NOMO-1 (cell line): ENCODE results near the gene NELL2.
"Not testable (repeated sequence)": the region's sequence is repeated elsewhere in the genome, so short reads cannot be mapped to it uniquely, and the experiment has no call there.

Experiments used
- DNase-seq, 2 experiments: peaks; one replicate each; lab custom pipeline; 2025; ENCODE audit not compliant: unreplicated experiment in 2 of 2; lab: John Stamatoyannopoulos, UW

NELL2 gene

DNA sequence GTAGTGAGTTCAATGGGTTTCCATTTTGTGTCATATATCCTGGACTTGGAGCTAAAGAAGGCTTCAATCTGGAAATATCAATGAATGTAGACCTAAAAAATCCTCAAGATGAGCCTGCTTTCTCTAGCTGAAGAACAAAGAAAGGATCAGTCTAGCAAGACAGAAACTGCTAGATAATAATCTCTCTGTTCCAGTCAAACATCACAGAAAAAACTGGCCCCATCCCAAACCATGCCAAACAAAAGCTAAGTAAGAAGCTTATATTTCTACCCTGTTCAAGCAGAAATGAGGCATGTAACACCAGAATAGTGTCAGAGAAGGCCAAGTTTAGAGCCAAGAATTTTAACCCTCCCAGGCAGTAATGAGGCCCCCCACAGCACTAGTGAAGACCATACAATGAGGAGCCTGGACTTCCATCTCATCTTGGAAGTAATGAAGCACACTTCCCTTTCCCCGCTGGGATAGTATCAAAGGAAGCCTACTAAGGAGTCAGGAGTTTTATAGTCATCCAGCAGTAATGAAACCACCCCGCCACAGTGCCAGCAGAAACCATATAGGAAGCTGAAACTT is 95.8 kb downstream of the NELL2 start:
- no peak for DNase-seq

DNA sequence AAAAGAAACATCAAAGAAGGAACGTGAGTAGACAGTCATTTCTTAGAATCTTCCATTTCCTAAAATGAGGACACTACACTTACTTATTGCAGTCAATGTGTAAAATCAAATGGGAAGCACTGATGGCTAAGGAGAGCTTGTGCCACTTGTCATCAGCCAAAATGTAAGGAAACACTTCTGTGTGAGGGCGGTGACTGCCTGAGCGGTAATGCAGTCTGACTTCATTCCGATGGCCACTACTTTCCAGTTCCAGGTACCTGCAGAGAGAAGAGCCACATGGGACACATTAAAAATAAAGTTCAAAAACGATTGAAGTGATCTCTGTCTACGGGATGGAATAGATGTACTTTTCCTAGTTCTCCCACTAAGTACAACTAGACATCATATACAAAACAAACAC is 96.3 kb downstream of the NELL2 start:
- no peak for DNase-seq

DNA sequence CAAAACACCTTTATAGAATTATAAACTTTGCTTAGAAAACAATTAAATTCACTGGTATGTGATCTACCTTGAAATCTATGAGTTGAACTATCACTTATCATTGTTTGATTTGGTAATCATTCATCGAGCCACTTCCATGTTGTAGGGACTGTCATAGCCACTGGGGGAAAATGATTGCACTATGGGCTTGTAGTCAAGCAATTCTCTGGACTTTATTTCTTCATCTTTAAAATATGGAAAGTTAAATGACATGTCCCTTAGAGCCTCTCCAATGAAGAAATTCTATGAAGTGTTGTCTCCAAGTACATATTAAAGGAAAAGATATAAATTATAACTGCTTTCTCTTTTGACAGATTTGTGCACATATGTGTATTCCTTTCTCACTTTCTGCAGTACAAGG is 97.3 kb downstream of the NELL2 start:
- no peak for DNase-seq

DNA sequence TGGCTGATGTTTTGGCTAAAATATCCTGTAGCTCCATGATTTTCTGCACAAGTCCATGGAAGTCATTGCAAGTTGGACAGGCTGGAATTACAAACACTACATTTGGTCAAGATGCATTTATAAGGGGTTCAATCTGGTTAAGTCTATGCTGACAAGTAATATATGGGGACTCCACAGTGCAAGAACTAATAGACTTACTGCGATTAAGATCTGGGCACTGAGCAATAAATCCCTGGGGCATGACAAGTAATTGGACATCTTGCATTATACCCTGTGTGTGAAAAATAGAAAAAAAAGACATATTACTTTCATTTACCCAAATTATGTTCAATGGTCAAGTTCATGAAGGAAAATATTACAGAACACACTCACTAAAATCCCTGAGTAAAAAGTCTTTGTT is 99.1 kb downstream of the NELL2 start:
- no peak for DNase-seq

DNA sequence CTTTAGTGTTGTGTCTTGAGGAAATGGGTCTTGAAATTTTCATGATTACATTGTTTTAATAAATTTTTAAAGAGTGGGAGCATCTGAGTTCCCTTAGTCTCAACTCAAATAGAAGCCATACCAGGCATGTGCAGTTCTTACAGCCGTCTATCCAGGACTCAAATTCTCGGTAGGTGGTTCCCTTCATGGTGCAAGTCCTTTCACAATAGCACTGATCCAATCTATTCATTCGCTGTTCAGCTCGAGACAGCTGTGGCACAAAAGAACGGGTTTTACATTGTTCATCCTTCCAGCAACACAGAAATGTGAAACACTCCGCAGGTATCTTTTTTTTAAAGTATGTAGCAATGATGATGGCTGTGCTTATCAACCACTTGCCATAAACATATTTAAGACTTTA is 100.2 kb downstream of the NELL2 start:
- DNase-seq = no peak

DNA sequence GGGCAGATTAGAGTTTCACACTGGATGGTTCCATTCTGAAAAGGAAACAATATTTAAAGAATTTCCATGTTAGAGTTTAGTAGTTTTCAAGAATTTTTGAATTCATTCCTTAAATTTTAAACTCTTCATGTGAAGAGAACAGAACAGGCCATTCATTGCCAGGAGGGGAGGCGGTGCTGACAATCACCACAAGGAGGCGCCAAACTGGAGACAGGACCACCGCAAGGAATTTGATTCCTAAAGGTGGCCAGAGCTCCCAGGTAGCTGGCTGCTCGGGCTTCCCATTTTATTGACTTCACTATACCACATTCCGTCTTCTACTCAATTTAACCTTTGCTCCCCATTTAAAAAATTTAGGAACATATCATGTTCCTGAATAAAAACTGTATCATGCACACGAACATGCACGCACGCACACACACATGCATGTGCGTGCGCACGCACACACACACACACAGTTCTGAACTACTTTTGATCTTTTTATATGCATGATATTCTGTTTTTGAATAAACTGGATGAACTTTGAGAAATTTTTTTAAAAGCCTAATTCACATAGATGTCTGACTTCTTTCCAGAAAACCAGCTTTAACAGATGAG is 101.2 kb downstream of the NELL2 start:
- DNase-seq = no peak

DNA sequence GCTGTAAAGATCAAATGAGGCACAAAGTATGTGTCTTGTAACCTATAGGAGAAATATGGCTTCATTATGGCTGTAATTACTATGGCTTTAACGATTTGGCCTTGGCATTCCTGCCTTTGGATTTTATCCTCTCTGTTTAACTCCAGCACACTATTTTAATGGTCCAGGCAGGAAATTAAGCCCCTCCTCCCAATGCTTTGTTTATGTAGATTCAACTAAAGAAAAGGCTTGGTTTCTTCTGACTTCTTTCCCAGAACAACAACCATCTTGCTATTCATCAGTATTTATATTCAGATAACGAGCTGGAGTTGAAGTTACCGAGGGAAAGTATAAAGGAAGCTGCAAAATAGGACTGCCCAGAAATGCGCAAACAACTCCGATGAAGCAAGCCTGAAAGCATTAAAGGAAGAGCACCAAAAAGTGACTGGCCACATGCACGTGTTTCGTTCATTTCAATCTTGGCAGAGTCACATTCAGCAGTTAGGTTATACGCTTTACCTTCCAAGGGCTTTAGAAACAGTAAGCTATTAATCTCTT is 104.6 kb downstream of the NELL2 start:
- DNase-seq = no peak

DNA sequence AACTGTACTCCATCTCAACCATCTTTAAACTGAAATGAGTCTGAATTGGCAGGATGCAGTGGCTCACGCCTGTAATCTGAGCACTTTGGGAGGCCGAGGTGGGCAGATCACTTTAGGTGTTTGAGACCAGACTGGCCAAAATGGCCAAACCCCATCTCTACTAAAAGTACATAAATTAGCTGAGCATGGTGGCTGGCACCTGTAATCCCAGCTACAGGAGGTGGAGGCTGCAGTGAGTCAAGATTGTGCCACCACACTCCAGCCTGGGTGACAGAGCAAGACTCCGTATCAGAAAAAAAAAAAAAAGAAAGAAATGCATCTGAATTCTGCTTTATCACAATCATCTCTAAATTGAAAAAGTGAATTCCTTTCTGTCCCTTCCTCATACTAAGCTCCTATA is 110.3 kb downstream of the NELL2 start:
- DNase-seq = no peak

DNA sequence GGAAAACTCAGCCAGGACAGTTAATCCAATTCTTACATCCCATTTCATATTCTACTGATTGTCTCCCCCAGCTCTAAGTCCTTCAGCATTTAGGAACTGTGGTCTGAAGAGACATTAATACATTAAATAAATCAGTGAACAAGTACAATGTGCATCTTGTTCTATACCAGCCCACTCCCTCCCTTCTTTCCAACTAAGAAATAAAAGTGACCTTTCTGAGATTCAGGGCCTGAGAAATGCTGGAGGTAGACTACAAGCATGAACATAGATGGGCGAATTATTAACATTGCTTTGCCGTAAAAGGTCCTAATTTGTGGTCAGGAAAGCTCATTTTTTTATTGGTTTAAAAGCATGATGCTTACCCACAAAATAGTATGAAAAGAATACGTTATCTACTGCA is 113.1 kb downstream of the NELL2 start:
- no peak for DNase-seq

DNA sequence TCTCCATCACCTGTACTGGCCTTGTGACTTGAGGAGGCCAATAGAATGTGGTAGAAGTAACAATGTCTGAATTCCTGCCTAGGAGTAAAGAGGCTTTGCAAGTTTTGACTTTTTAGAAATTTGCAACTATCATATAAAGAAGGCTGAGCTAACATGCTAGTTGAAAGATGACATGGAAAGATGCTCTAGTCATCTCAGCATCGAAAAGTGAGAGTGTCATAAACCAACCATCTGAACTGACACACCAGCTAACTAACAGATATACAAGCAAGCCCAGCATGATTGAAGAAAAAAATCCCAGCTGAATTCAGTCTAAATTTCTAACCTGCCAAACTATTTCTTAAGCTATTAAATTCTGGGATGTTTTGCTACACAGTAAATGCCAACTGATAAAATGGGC is 116.8 kb downstream of the NELL2 start:
- no peak for DNase-seq

DNA sequence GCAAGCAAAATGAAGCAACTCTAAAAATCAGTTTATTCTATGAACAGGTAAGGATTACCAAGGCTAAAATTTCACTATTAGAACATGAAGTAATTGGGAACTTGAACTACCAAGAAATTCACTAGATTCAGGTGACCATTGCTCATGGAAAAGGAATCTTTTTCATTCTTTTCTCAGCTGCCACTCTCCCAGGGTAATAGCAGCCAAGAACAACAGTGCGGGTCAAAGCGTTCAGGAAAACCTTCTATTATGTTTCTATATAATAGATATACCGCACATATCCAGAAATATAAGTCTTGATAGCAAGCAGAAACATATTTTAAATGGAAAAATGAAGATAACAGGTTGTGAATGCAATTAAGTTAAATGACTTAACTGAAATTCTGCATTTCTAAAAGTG is 125.6 kb downstream of the NELL2 start:
- no peak for DNase-seq

DNA sequence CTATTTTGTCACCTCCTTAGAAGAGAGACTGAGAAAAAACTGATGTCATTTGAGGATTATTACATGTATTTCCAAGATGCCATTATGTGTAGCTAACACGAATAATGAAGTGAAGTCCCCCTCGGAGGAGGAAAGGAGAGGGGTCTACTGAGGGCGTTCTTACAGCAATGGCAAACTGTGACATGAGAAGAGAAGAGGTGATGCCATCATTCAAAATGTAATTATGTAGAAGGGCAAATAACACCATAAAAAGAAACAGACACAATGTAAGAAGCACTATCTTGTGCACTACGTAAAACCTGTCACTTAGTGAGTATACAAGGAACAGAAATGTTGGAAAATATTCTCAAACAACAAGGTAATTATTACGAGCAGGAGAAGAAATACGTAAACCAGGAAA is 126.5 kb downstream of the NELL2 start:
- no peak for DNase-seq

DNA sequence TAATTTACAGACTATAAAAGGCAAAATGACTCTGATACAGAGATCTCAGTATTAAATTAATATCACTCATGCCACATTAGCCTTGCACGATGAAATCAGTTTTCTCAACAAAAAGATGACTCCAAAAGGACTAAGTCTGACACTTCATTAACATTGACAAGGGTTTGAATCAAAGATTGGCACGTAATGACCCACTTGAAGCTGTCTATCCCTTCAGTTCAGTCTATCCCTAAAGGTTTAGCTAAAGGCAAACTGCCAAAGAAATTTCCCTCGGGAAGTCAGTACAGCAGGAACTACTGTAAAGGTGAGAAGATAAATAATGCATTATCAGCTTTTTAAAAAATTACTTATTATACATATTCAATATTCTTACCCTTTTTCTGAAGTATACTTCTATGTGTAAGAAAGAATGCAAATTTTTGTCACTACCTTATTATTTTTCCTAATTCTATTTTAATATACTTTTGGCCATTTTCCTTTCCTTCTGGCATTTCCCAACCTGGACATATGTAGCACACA is 127.1 kb downstream of the NELL2 start:
- DNase-seq = no peak

DNA sequence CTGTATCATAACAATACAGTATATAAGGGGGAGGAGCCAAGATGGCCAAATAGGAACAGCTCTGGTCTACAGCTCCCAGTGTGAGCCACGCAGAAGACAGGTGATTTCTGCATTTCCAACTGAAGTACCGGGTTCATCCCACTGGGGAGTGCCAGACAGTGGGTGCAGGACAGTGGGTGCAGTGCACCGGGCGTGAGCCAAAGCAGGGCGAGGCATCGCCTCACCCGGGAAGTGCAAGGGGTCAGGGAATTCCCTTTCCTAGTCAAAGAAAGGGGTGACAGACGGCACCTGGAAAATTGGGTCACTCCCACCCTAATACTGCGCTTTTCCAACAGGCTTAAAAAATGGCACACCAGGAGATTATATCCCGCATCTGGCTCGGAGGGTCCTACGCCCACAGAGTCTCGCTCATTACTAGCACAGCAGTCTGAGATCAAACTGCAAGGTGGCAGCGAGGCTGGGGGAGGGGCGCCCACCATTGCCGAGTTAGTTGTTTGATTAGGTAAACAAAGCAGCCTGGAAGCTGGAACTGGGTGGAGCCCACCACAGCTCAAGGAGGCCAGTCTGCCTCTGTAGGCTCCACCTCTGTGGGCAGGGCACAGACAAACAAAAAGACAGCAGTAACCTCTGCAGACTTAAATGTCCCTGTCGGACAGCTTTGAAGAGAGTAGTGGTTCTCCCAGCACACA is 134.7 kb downstream of the NELL2 start:
- DNase-seq = not testable (repeated sequence)

DNA sequence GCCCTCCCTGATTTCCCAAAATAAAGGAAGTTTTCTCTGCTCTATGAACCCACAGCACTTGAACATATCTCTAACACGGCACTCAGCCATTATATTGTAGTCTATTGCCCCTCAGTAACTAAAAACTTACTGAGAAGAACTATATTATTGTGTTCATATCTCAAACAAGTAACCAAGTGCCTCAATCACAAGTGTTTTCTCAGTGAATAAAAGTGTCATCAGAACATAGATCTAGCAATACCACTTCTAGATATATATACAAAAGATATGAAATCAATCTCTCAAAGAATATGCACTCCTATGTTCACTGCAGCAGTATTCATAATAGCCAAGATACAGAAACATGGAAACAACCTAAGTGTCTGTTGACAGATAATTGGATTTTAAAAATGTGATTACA is 138.1 kb downstream of the NELL2 start:
- no peak for DNase-seq

DNA sequence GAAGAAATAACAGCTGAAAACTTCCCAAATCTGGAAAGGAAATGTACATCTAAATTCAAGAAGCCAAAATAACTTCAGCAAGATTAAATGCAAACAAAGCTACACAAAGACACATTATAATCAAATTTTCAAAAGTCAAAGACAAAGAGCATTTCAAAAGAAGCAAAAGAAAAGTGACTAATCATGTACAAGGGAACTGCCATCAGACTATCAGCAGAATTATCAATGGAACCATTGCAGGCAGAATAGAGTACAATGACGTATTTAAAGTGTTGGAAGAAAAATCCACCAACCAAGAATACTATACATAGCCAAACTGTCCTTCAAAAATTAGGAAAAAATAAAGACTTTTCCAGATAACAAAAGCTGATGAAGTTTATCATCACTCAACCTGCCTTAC is 147.5 kb downstream of the NELL2 start:
- DNase-seq = no peak

DNA sequence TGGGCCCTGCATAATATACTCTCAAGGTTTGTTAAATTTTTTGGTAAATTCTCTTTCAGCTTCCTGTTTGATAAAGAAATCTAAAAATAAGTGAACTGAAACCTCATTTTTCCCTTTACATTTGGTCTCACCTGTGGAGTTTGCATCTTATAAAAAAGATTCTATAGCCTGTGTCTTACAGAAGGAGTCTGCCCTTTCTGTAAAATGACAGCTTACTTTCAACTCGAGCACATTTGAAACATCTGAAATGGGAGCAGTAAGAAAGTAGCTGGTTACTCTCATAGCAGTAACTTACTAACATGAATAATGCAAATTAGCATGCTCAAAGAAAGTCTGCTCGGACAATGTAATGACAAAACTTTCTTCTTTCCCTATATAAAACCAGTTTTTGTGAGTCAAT is 155.8 kb downstream of the NELL2 start:
- no peak for DNase-seq

DNA sequence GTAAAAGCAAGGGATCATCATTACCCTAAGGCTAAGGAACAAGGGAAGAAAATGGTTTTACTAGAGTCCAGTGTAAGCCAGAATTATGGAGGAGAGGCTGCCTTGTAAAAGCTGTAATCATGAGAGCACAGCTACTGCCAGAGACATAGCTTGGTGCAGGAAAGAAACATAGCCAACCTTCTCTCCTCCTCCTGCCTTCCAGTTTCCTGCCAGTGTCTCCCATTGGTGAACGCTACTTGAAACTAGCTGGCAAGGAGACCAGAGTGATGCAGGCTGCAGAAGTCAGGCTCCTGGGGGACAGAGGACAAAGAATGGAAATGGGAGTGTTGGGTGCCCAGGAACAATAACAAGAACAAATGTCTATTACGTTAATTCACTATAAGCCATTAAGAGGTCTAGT is 158.5 kb downstream of the NELL2 start:
- no peak for DNase-seq

DNA sequence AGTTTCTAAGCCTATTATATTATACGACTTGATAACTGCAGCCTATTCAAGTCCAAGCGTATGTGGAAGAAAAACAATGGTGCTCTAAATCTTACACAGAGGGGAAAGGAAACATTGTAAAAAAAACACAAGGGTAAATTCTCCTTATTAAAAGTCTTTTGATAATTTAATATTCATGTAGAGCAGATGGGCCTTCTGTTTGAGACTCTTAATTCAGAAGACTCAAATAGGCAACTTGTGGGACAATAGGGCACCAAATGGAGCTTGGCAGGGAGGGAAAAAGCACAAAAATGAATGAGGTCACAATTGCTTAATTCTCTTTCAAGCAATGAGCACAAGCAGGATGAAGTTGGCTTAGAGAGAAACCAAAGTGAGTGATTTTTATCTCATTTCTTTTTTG is 159.4 kb downstream of the NELL2 start:
- no peak for DNase-seq

DNA sequence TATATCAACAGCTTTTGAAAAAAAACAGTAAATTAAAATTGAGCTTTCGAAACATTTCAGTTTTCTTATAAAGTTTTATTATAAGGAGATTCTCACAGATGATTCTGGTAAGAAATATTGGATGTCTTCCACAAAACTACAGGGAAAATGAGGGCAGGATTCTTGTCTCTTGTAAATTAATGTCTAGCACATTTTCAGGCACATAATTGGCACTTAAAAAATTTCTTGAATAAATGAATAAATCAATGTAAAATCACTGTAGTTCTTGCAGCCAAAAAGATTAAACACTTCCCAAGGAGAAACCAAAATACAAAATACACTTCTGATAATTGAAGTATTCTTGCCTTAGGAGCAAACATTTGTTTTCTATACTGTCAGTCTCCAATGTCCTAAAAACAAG is 164.4 kb downstream of the NELL2 start:
- no peak for DNase-seq

DNA sequence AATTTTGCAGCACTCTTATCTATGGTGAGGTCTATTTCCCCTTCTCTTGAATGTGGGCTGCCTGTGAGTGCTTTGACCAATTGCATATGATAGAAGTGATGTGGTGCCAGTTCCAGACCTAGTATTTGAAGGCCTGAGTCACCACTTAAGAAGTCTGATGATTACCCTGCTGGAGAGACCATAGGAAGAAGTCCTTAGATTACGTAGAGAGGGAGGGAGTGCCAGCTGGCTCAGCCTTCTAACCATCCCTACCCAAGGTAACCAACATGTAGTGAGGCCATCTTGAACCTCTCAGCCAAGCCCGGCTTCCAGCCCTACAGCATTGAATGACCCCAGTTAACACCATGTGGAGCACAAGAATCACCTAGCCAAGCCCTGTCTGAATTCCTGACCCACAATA is 166.9 kb downstream of the NELL2 start:
- no peak for DNase-seq

DNA sequence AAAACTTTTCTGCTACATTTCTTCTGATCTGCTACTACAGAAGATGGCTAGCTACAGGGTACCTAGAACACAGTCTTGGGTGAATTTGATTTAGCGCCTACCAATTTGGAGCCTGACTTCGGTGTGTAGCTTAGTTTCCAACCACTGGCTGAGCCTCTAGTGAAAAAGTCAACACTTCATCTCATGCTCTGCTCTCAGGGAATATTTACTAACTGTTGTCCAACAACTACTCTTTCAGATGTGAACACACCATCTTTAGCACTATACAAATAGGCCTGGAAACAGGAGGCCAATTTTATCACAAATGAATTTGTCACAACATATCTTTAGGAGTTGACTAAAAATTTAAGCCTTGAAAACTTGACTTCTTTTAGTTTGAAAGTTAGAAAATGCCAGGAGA is 167.9 kb downstream of the NELL2 start:
- DNase-seq = no peak
